A673 (cell line): ENCODE data around the gene CDC42BPA.

Experiments used
- CTCF ChIP-seq: fragments of 300-800, 200-600 bp; sonication (generic); conservative IDR thresholded peaks from 2 replicates; pipeline ENCODE4 v1.5.1; 2017; ENCODE audit warnings: low read depth, mild to moderate bottlenecking, antibody characterized with exemption, low read length, moderate library complexity, mixed read lengths
- EZH2 ChIP-seq: fragments of 200-600 bp; sonication (generic); IDR thresholded peaks from 2 replicates; pipeline ENCODE4 v1.6.1; 2017; ENCODE audit warnings: borderline replicate concordance, low read depth, mild to moderate bottlenecking, mixed read lengths, antibody characterized with exemption, low read length; ENCODE audit not compliant: poor library complexity, severe bottlenecking

GRCh38 chr1:226993814-226994585 is 324.3 kb downstream of the CDC42BPA start:
- TF ChIP-seq CTCF (no peak), EZH2 (no peak)
